Umbilical cord (tissue), 2 donors: Measurements from ENCODE around the gene NSFL1C. TPM values are rescaled to one million over a fixed set of nuclear protein-coding genes. Genes with fewer than 3 reads are reported as not detected.

Source experiments
- DNase-seq: peaks from one replicate; pipeline ENCODE4 v3.0.0-alpha.2; 2015; ENCODE audit warnings: low spot score
- total RNA-seq: library from RNA; depleted of rRNA; stranded (reverse); fragments of >200 nt; gene quantifications from one replicate; pipeline ENCODE4 v1.2.3, GENCODE V29; 2014; ENCODE audit warnings: low replicate concordance; ENCODE audit not compliant: insufficient read depth

Gene NSFL1C
- total RNA-seq, 1 donor from 2014 or later, result 40.9 TPM

- no peak for DNase-seq
These were observed 6.4 kb downstream of the NSFL1C start for GRCh38 chr20:1460275-1460674.

DNA sequence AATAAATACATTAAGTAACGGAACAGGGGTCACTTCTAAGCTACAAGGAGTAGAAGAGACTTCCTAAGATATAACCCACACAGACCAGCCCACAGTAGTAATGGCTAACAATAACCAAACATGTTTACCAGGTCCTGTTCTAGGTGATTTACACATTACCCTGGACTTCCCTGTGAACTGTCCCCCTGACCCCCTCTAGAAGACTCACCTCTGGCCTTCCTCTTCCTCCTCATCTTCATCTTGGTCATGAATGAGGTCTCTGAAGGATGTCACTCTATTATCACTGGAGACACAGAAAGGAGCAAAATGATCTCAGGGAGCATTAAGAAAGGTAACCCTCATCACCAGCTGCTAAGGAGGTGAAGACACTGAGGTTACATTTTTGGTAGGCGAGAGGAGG is 8.7 kb downstream of the NSFL1C start:
- no peak for DNase-seq

DNA sequence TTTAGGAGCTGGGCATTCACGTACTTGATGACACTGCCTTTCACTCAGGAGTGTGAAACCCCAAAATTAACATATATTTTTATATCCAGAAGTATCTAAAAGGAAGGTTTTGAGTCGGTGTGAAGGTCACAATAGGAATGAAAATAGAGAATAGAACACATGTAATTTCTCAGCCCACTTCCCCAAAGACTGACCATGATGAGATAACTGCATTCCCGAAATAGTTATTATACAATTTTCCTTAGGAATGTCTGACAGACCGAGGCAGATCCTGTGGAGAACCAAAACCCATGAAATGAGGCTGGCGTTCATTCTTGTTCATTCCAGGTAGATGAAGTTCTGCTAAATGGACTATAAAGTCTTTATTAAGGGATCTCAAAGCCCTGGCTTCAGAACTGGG is 10.3 kb downstream of the NSFL1C start:
- DNase-seq, result no peak

DNA sequence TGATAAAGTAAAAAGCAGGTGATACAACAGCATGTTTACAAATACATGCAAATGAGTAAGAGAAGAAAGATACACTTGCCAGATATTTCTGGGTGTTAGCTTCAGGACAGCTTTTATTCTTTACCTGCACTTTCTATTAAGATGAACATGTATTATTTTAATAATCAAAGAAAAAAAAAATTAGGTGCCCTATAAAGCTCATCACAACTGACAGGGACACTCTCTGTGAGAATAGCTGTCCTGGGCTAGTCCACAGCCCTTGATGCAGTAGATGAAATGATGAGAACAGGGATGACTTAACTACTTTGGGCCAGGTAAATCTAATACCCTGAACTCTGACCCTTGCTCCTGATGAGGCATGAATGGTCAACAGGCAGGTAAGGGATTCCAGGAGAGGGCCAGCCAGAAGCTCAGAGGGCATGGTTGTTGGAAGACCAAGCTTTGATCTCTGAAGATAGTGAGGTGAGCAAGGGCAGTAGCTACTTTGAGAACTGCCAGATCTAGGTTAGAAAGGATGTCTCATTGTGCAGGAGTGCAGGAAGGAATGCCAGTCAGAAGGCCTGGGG is 15.6 kb downstream of the NSFL1C start:
- no peak for DNase-seq

DNA sequence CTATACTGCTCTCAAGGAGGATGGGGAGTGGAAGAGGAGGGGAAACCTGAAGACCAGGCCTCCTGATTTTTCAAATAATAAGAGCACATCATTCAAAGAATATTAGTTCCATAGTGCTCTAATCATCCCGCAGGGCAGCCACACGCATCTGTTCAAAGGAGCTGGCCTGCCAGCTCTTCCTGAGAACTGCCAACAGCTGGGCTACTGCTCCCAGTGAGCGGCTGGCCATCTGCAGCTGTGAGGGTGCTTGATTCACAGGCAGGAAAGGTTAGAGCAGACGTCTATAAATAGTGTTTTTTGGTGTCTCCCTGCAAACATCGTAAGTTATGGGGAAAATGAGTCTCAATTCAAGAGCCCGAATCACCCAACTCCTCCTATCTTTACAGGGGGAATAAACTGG is 17.3 kb downstream of the NSFL1C start:
- DNase-seq, result no peak

GRCh38 chr20:1448081-1448620 is 18.5 kb downstream of the NSFL1C start:
- DNase-seq, result no peak

DNA sequence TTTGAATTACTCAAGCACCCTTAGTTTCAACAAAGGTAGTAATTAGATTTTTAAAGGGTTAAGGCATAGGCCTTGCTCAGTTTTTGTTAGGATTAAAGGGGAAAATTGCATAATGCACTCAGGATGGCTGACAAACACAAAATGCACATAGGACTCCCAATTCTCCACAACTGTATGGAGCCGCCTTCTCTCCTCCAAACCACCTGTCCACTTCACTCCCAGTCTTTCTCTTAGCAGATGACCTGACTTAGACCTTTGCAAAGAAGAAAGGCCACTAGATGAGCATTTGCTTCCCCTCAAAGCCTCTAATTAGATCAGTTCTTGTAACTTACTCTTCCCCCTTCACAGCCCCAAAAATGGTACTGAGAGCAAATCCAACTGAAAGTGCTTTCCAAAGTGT is 20.1 kb downstream of the NSFL1C start:
- no peak for DNase-seq

GRCh38 chr20:1443085-1443484 is 23.6 kb downstream of the NSFL1C start:
- no peak for DNase-seq

DNA sequence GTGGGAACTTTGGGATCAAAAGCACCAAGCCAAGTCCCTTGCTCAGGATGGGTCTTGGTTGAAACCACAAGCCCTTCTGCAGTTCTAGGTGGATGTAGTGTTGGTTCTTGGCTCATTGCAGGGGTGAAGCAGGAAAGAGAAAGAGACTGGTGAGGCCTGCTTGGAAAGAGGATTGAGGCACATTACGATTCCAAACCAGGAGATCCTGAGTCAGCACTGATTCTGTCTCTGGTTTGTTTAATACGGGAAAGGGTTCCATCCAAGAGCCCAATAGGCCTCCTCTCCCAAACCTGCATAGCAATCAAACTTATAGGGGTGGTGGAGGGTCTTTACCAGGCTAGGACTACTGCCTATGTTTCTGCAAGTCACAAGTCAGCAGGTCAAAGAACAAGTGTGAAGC is 24.3 kb downstream of the NSFL1C start:
- DNase-seq, result no peak

DNA sequence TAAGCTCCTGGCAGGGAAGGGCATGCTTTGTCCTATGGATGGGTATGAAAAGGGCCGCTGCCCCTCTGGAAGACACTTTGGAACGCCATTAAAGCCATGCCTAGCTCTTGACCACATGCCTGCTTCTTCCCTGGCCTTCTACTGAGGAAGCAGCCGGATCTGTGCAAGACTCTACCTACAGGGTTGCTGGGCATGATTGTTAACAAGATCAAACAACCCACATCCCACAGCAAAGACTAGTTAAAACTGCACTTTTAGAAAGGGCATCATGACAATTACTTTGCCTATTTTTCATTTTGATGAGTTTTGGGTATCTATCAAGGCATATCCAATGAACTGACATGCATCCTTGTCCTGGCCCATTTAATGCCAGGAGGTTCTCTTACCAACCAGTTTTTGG is 25.5 kb downstream of the NSFL1C start:
- no peak for DNase-seq

- no peak for DNase-seq
These were observed 26.6 kb downstream of the NSFL1C start for GRCh38 chr20:1440024-1440423.

DNA sequence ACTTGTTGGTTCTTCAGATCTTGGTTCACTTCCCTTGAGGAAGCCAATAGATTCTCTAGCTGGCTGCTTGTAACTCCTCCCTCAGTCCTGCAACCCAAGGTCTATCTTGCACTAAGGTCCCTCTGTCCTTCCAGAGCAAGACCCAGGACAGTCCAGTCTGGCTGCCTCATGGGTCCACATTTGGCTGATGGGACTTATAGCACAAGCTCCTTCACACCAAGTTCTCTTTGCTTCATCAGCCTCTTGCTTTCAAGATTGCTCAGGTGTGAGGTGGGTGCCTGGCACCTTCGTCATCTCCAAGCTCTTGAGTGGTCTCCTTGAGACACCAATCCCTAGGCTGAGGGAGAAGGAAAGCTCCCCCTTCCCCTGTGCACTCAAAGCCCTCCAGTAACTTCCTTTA is 28.3 kb downstream of the NSFL1C start:
- no peak for DNase-seq

GRCh38 chr20:1437235-1437904 is 29.3 kb downstream of the NSFL1C start:
- peak; percentile 55 for DNase-seq

DNA sequence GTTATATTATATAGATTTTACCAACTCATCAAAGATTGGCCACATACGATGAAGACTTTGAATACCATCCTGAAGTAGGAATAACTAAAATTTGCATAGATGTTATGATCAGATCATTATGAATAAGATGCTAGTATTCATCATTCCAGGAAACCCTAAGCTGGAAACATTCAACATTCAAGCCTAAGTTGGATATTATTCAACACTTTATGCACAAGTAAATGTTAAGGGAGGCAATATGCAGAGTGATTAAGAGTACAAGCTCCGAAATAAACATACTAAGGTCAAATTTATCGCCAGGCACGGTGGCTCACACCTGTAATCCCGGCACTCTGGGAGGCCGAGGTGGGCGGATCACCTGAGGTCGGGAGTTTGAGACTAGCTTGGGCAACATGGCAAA is 30.4 kb downstream of the NSFL1C start:
- DNase-seq, result no peak

DNA sequence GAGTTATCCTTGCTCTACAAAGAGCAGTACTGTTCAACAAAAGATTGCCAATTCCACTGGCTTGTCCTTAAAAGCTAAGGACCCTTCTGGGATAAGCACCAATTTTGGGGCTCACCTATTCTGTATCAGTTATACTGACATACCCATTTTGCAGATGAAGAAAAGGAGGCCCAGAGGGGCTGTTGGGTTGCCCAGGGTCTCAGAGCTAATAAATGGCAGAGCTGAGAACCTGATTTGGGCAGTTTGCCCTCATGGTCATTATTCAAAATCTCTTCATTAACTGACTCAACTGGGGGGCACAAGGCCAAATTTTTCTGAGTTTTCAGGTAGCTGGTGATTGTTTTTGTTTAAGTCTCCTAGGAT is 31.3 kb downstream of the NSFL1C start:
- no peak for DNase-seq

- DNase-seq, result peak; percentile 21
These were observed 31.9 kb downstream of the NSFL1C start for GRCh38 chr20:1434571-1435336.

GRCh38 chr20:1431158-1431557 is 35.5 kb downstream of the NSFL1C start:
- no peak for DNase-seq

DNA sequence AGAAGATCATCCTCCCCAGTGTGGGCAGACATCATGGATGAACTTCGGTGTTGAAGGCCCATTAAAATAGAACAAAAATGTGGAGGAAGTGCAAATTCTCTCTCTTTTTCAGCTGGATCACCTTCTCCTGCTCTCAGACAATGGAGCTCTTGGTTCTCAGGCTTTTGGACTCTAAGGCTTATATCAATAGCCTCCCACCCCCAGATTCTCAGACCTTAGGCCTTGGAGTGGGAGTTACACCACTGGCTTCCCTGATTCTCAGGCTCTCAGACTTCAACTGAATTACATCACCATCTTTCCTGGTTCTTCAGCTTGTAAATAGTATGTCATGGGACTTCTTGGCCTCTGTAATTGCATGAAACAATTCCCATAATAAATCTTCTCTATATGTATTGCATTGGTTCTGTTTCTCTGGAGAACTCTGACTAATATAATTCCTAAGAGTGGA is 36.6 kb downstream of the NSFL1C start:
- DNase-seq, result no peak

- no peak for DNase-seq
These were observed 37.4 kb downstream of the NSFL1C start for GRCh38 chr20:1429143-1429728.

DNA sequence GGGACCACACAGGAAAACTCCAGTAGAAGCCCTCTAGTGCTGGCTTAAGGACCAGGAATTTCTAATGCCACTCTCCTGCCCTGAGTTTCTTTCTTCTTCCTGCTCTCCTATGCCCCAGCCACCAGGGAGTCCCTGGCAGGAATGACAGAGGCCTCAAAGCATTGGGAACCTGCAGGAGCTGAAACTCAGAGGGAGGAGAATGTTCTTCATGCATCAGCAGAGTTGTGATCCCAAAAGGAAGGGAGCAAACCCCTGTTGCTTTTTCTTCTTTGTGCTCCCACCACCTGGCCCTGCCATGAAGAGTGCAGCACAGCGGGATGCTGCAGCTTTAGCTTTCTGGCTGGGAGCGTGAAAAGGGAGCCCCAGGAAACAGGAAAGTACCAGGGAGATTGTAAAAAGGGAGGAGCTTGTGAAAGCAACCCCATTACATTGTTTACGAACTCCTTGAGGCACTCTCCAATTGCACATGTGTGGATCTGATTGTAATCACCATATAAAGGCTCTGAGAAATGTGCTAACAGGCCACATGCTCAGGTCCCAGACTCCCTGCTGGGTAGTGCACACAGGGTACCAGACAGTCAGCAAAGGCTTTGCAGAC is 39.1 kb downstream of the NSFL1C start:
- DNase-seq, result no peak

- DNase-seq, result no peak
These were observed 40.3 kb downstream of the NSFL1C start for GRCh38 chr20:1426231-1426849.

- DNase-seq, result no peak
These were observed 42.3 kb downstream of the NSFL1C start for GRCh38 chr20:1424336-1424735.
